ENCODE results near the gene FUT8.
"Not testable (repeated sequence)": the region's sequence is repeated elsewhere in the genome, so short reads cannot be mapped to it uniquely, and the experiment has no call there.

FUT8 gene

GRCh38 chr14:65425885-65426284 is 13.4 kb downstream of the FUT8 start:
- ATAC-seq, result no peak
- no peak for TF ChIP-seq BACH2 (CRISPR knock-in tag; IDR thresholded peaks at IDR 0.05; ENCODE audit: borderline replicate concordance)
- TF ChIP-seq GLIS3 (CRISPR knock-in tag; IDR thresholded peaks at IDR 0.05), result no peak
- no peak for TF ChIP-seq ARNTL (CRISPR knock-in tag; IDR thresholded peaks at IDR 0.05; ENCODE audit: borderline replicate concordance, low read depth)
- TF ChIP-seq TOX (CRISPR knock-in tag; IDR thresholded peaks at IDR 0.05; ENCODE audit: borderline replicate concordance), result no peak
- no peak for TF ChIP-seq POU6F1 (CRISPR knock-in tag; IDR thresholded peaks at IDR 0.05; ENCODE audit: borderline replicate concordance, low read depth)
- TF ChIP-seq SNAI2 (CRISPR knock-in tag; IDR thresholded peaks at IDR 0.05), result no peak
- TF ChIP-seq ISL1 (CRISPR knock-in tag; IDR thresholded peaks at IDR 0.05), result no peak
- TF ChIP-seq ZC3H10 (CRISPR knock-in tag; IDR thresholded peaks at IDR 0.05), result no peak
- TF ChIP-seq CSDC2 (CRISPR knock-in tag; IDR thresholded peaks at IDR 0.05), result no peak
- no peak for TF ChIP-seq ZFP30 (CRISPR knock-in tag; IDR thresholded peaks at IDR 0.05)
- TF ChIP-seq ZNF8 (CRISPR knock-in tag; IDR thresholded peaks at IDR 0.05), result no peak
- no peak for TF ChIP-seq CSRNP3 (CRISPR knock-in tag; IDR thresholded peaks at IDR 0.05)
- TF ChIP-seq ESRRG (CRISPR knock-in tag; IDR thresholded peaks at IDR 0.05), result no peak
- TF ChIP-seq TSHZ2 (CRISPR knock-in tag; IDR thresholded peaks at IDR 0.05), result no peak
- no peak for TF ChIP-seq ZNF70 (CRISPR knock-in tag; IDR thresholded peaks at IDR 0.05)
- no peak for TF ChIP-seq TCF4 (CRISPR knock-in tag; IDR thresholded peaks at IDR 0.05; ENCODE audit: borderline replicate concordance)
- TF ChIP-seq ZFP3 (CRISPR knock-in tag; IDR thresholded peaks at IDR 0.05), result no peak

GRCh38 chr14:65426902-65427301 is 14.4 kb downstream of the FUT8 start:
- not testable (repeated sequence) for ATAC-seq

- ATAC-seq, result no peak
- TF ChIP-seq RARB (CRISPR knock-in tag; IDR thresholded peaks at IDR 0.05) (no peak), ZNF70 (CRISPR knock-in tag; IDR thresholded peaks at IDR 0.05) (no peak), SNAI2 (CRISPR knock-in tag; IDR thresholded peaks at IDR 0.05) (no peak), ISL1 (CRISPR knock-in tag; IDR thresholded peaks at IDR 0.05) (no peak), ZNF565 (CRISPR knock-in tag; conservative IDR thresholded peaks at IDR 0.05; ENCODE audit: low read depth) (no peak), PPARA (CRISPR knock-in tag; IDR thresholded peaks at IDR 0.05; ENCODE audit: borderline replicate concordance) (no peak), BACH2 (CRISPR knock-in tag; IDR thresholded peaks at IDR 0.05; ENCODE audit: borderline replicate concordance) (no peak), CSDC2 (CRISPR knock-in tag; IDR thresholded peaks at IDR 0.05) (no peak), ESRRG (CRISPR knock-in tag; IDR thresholded peaks at IDR 0.05) (no peak), GLIS3 (CRISPR knock-in tag; IDR thresholded peaks at IDR 0.05) (no peak), TOX (CRISPR knock-in tag; IDR thresholded peaks at IDR 0.05; ENCODE audit: borderline replicate concordance) (no peak)
Observed at GRCh38 chr14:65428691-65429090, 16.2 kb downstream of the FUT8 start.

- ATAC-seq, result no peak
- no peak for TF ChIP-seq OSR1 (CRISPR knock-in tag; IDR thresholded peaks at IDR 0.05)
- no peak for TF ChIP-seq RARB (CRISPR knock-in tag; IDR thresholded peaks at IDR 0.05)
- TF ChIP-seq ZFP3 (CRISPR knock-in tag; IDR thresholded peaks at IDR 0.05), result no peak
Observed at GRCh38 chr14:65429757-65430156, 17.2 kb downstream of the FUT8 start.

GRCh38 chr14:65431245-65431644 is 18.7 kb downstream of the FUT8 start:
- no peak for ATAC-seq
- no peak for TF ChIP-seq TSHZ2 (CRISPR knock-in tag; IDR thresholded peaks at IDR 0.05)
- TF ChIP-seq ZNF8 (CRISPR knock-in tag; IDR thresholded peaks at IDR 0.05), result no peak
- TF ChIP-seq ZNF565 (CRISPR knock-in tag; conservative IDR thresholded peaks at IDR 0.05; ENCODE audit: low read depth), result no peak
- no peak for TF ChIP-seq BACH2 (CRISPR knock-in tag; IDR thresholded peaks at IDR 0.05; ENCODE audit: borderline replicate concordance)
- no peak for TF ChIP-seq CSRNP3 (CRISPR knock-in tag; IDR thresholded peaks at IDR 0.05)
- no peak for TF ChIP-seq POU6F1 (CRISPR knock-in tag; IDR thresholded peaks at IDR 0.05; ENCODE audit: borderline replicate concordance, low read depth)
- TF ChIP-seq OSR1 (CRISPR knock-in tag; IDR thresholded peaks at IDR 0.05), result no peak
- TF ChIP-seq ZC3H10 (CRISPR knock-in tag; IDR thresholded peaks at IDR 0.05), result no peak
- TF ChIP-seq ZNF70 (CRISPR knock-in tag; IDR thresholded peaks at IDR 0.05), result no peak
- no peak for TF ChIP-seq ZFP30 (CRISPR knock-in tag; IDR thresholded peaks at IDR 0.05)
- no peak for TF ChIP-seq ESRRG (CRISPR knock-in tag; IDR thresholded peaks at IDR 0.05)
- TF ChIP-seq GLIS3 (CRISPR knock-in tag; IDR thresholded peaks at IDR 0.05), result no peak
- no peak for TF ChIP-seq CSDC2 (CRISPR knock-in tag; IDR thresholded peaks at IDR 0.05)
